Nephron (organoid): ENCODE results near the gene TOMM7.
A peak's percentile ranks its signal among the peaks of the same experiment; 100 is the strongest.

Source experiments
- H3K27ac Mint-ChIP-seq, 3 experiments: 2 replicates each; pipeline ENCODE4 v1.8.0; 2020; ENCODE audit warnings: mixed read lengths in 3 of 3, mild to moderate bottlenecking in 2 of 3, moderate library complexity in 1 of 3
- H3K27me3 Mint-ChIP-seq: 2 replicates; pipeline ENCODE4 v1.8.0; 2021; ENCODE audit warnings: low read depth, mild to moderate bottlenecking, moderate library complexity, mixed read lengths
- H3K36me3 Mint-ChIP-seq: 2 replicates; pipeline ENCODE4 v1.8.0; 2020; ENCODE audit warnings: low read depth, mixed read lengths
- H3K4me1 Mint-ChIP-seq: 2 replicates; pipeline ENCODE4 v1.8.0; 2020; ENCODE audit warnings: mixed read lengths
- H3K4me3 Mint-ChIP-seq, 3 experiments: 2 replicates each; pipeline ENCODE4 v1.8.0; 2020; ENCODE audit warnings: mild to moderate bottlenecking in 3 of 3, mixed read lengths in 3 of 3, moderate library complexity in 2 of 3
- H3K9me3 Mint-ChIP-seq: 2 replicates; pipeline ENCODE4 v1.8.0; 2020; ENCODE audit warnings: mixed read lengths
- CTCF ChIP-seq, 3 experiments: fragments of 200-600 bp; sonication (generic); IDR thresholded peaks; one replicate each; pipeline ENCODE4 v1.5.0; 2021; ENCODE audit warnings: antibody characterized with exemption in 3 of 3; ENCODE audit not compliant: unreplicated experiment in 3 of 3

The TOMM7 gene

GRCh38 chr7:22860784-22861482 lies 38.3 kb upstream of the TOMM7 start:
- Mint-ChIP-seq H3K4me3 (no peak overlapping the region), H3K36me3 (peaks cover 15% of the 10 kb centered on the region), H3K27me3 (peaks cover 3% of the 10 kb centered on the region), H3K4me1 (peaks cover 9% of the 10 kb centered on the region), H3K27ac (no peak overlapping the region), H3K9me3 (no peaks in the 10 kb centered on the region)
- TF ChIP-seq CTCF (IDR thresholded peaks at IDR 0.05; ENCODE audit: unreplicated experiment in 3 of 3) = peak in 2 of 3 experiments; percentile 19 to 22

- TF ChIP-seq CTCF (IDR thresholded peaks at IDR 0.05; ENCODE audit: unreplicated experiment in 3 of 3) = no peak
- H3K27ac Mint-ChIP-seq = no peak overlapping the region
- peaks cover 15% of the 10 kb centered on the region for H3K36me3 Mint-ChIP-seq
- H3K4me3 Mint-ChIP-seq = no peak overlapping the region
- no peaks in the 10 kb centered on the region for H3K9me3 Mint-ChIP-seq
- peaks cover 10% of the 10 kb centered on the region for H3K4me1 Mint-ChIP-seq
- H3K27me3 Mint-ChIP-seq = peaks cover 3% of the 10 kb centered on the region
Observed at GRCh38 chr7:22860337-22860736, 37.7 kb upstream of the TOMM7 start.

- H3K4me1 Mint-ChIP-seq = peaks cover 13% of the 10 kb centered on the region
- peaks cover 5% of the 10 kb centered on the region for H3K27me3 Mint-ChIP-seq
- peaks cover 15% of the 10 kb centered on the region for H3K36me3 Mint-ChIP-seq
- no peak overlapping the region for H3K27ac Mint-ChIP-seq
- no peaks in the 10 kb centered on the region for H3K9me3 Mint-ChIP-seq
- TF ChIP-seq CTCF (IDR thresholded peaks at IDR 0.05; ENCODE audit: unreplicated experiment in 3 of 3) = no peak
- no peak overlapping the region for H3K4me3 Mint-ChIP-seq
Observed at GRCh38 chr7:22859641-22860290, 37.1 kb upstream of the TOMM7 start.

- no peak overlapping the region for H3K4me3 Mint-ChIP-seq
- no peak overlapping the region for H3K27ac Mint-ChIP-seq
- peaks cover 16% of the 10 kb centered on the region for H3K4me1 Mint-ChIP-seq
- no peak for TF ChIP-seq CTCF (IDR thresholded peaks at IDR 0.05; ENCODE audit: unreplicated experiment in 3 of 3)
- H3K36me3 Mint-ChIP-seq = peaks cover 15% of the 10 kb centered on the region
- peaks cover 7% of the 10 kb centered on the region for H3K27me3 Mint-ChIP-seq
- no peaks in the 10 kb centered on the region for H3K9me3 Mint-ChIP-seq
Observed at GRCh38 chr7:22858640-22859561, 36.3 kb upstream of the TOMM7 start.

GRCh38 chr7:22858274-22858639 lies 35.6 kb upstream of the TOMM7 start:
- H3K9me3 Mint-ChIP-seq = no peaks in the 10 kb centered on the region
- H3K4me3 Mint-ChIP-seq = no peak overlapping the region
- H3K36me3 Mint-ChIP-seq = peaks cover 15% of the 10 kb centered on the region
- H3K27me3 Mint-ChIP-seq = peaks cover 7% of the 10 kb centered on the region
- no peak for TF ChIP-seq CTCF (IDR thresholded peaks at IDR 0.05; ENCODE audit: unreplicated experiment in 3 of 3)
- no peak overlapping the region for H3K27ac Mint-ChIP-seq
- peaks cover 22% of the 10 kb centered on the region for H3K4me1 Mint-ChIP-seq
